ENCODE measurements around the gene TPRX1.

- TF ChIP-seq EZH2 (IDR thresholded peaks at IDR 0.05): no peak
- TF ChIP-seq POLR2AphosphoS5 (IDR thresholded peaks at IDR 0.05; ENCODE audit: borderline replicate concordance, low read depth, low read length): no peak
- no peak for TF ChIP-seq FOXP2 (optimal IDR thresholded peaks at IDR 0.05; ENCODE audit: control extremely low read depth, extremely low read length, insufficient read depth)
Measured at GRCh38 chr19:47832723-47833122, 28.4 kb upstream of the TPRX1 start.

Data from SK-N-MC (cell line).